GM23248 (cell line): ENCODE measurements around the gene SSBP2. TPM values are rescaled to one million over a fixed set of nuclear protein-coding genes. Genes with fewer than 3 reads are reported as not detected.

Source experiments
- DNase-seq: peaks from one replicate; pipeline ENCODE4 v3.0.0-alpha.2; 2015
- H2AFZ ChIP-seq: fragments of 200-600 bp; sonication (generic); 2 replicates; pipeline ENCODE4 v1.6.1; 2016; ENCODE audit warnings: antibody characterized with exemption
- H3F3A ChIP-seq: fragments of 200-600 bp; sonication (generic); 2 replicates; pipeline ENCODE4 v1.6.1; 2016; ENCODE audit warnings: mild to moderate bottlenecking, antibody characterized with exemption, mixed run types; ENCODE audit not compliant: insufficient read depth
- H3K27ac ChIP-seq: fragments of 200-600 bp; sonication (generic); 2 replicates; pipeline ENCODE4 v1.5.1; 2016; ENCODE audit warnings: mild to moderate bottlenecking
- H3K27me3 ChIP-seq: fragments of 200-600 bp; sonication (generic); replicated peaks from 2 replicates; pipeline ENCODE4 v1.6.1; 2016; ENCODE audit warnings: mild to moderate bottlenecking; ENCODE audit not compliant: insufficient read depth
- H3K36me3 ChIP-seq: fragments of 200-600 bp; sonication (generic); 2 replicates; pipeline ENCODE4 v1.6.1; 2016; ENCODE audit warnings: low read depth, mild to moderate bottlenecking
- H3K4me1 ChIP-seq: fragments of 200-600 bp; sonication (generic); 2 replicates; pipeline ENCODE4 v1.6.1; 2016; ENCODE audit warnings: mild to moderate bottlenecking; ENCODE audit not compliant: insufficient read depth
- H3K4me2 ChIP-seq: fragments of 200-600 bp; sonication (generic); one replicate; pipeline ENCODE4 v1.6.1; 2016; ENCODE audit warnings: mild to moderate bottlenecking; ENCODE audit not compliant: unreplicated experiment
- H3K4me3 ChIP-seq: fragments of 200-600 bp; sonication (generic); 2 replicates; pipeline ENCODE4 v1.5.1; 2016; ENCODE audit warnings: mild to moderate bottlenecking
- H3K79me2 ChIP-seq: fragments of 200-600 bp; sonication (generic); 2 replicates; pipeline ENCODE4 v1.6.1; 2016; ENCODE audit warnings: mild to moderate bottlenecking; ENCODE audit not compliant: insufficient read depth
- H3K9ac ChIP-seq: fragments of 200-600 bp; sonication (generic); 2 replicates; pipeline ENCODE4 v1.6.1; 2016; ENCODE audit warnings: mild to moderate bottlenecking
- H3K9me2 ChIP-seq: fragments of 200-600 bp; sonication (generic); 2 replicates; pipeline ENCODE4 v1.6.1; 2016; ENCODE audit warnings: mixed run types, mild to moderate bottlenecking, moderate library complexity; ENCODE audit not compliant: insufficient read depth
- H3K9me3 ChIP-seq: fragments of 200-600 bp; sonication (generic); one replicate; pipeline ENCODE4 v1.6.1; 2017; ENCODE audit warnings: low read depth
- H4K20me1 ChIP-seq: fragments of 200-600 bp; sonication (generic); 2 replicates; pipeline ENCODE4 v1.6.0; 2016; ENCODE audit not compliant: insufficient read depth
- EZH2 ChIP-seq: fragments of 200-600 bp; sonication (generic); IDR thresholded peaks from 2 replicates; pipeline ENCODE4 v1.6.1; 2018; ENCODE audit warnings: antibody characterized with exemption, mild to moderate bottlenecking; ENCODE audit not compliant: insufficient read depth, poor library complexity, severe bottlenecking
- EZH2phosphoT487 ChIP-seq: fragments of 200-600 bp; sonication (generic); IDR thresholded peaks from 2 replicates; pipeline ENCODE4 v1.6.1; 2018; ENCODE audit warnings: antibody characterized with exemption, moderate library complexity, mild to moderate bottlenecking, low read depth; ENCODE audit not compliant: insufficient read depth
- WGBS, 2 experiments: methylation state at CpG; one replicate each; pipeline ENCODE4 v1.1.6; 2015 to 2017; ENCODE audit warnings: low lambda C conversion rate in 2 of 2, low coverage in 1 of 2; ENCODE audit errors: missing lambda C conversion rate in 2 of 2; 5-methylcytosine and 5-hydroxymethylcytosine counted together
- in situ Hi-C: fragments of 300-500 bp; cut with MboI; formaldehyde crosslinking; loops from 2 replicates; pipeline ENCODE4 v1.15.0; 2020
- polyA plus RNA-seq: library from polyadenylated mRNA; unstranded; fragments of >200 nt; fragmentation: Nextera tagmentation; extraction: Ambion mirVana; gene quantifications from 2 replicates; pipeline ENCODE4 v1.2.1, GENCODE V29; 2016
- total RNA-seq: library from RNA; depleted of rRNA; stranded (reverse); fragments of >200 nt; shearing (Covaris generic); gene quantifications from 2 replicates; pipeline ENCODE4 v1.2.3, GENCODE V29; 2014

The SSBP2 gene
- total and polyA plus RNA-seq, 2 experiments from 2014 or later = 25.5 to 40.0 TPM

DNA sequence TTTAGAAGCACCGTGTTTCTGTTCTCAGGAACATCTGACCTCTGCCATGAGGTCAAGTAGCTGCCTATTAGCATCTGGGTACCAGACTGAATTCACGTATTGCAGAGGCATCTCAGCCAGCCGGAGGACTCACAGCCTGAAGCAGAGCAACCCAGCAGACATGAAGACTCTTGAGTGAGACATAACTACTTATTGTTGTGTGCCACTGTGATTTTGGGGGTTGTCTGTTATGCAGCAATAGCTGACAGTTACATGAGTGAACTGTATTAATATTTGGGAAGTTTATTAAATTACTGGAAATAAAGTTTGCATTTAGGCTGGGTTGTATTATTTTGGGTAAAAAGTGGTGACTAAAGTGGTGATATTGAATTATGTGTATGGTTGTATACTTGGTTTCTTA, 355.6 kb downstream of the SSBP2 start:
- no peak for DNase-seq
- no peak overlapping the region for H3K4me2 ChIP-seq
- 20 to 21% methylated on average over 3 of the region's 3 CpGs for WGBS, 2 experiments
- no peaks in the 10 kb centered on the region for H3K79me2 ChIP-seq
- no peak overlapping the region for H2AFZ ChIP-seq
- H4K20me1 ChIP-seq = no peaks in the 10 kb centered on the region
- H3K9me2 ChIP-seq = no peaks in the 10 kb centered on the region
- no peaks in the 10 kb centered on the region; the same call in 1 of the 2 replicates for H3K27me3 ChIP-seq
- no peaks in the 10 kb centered on the region for H3F3A ChIP-seq
- no peak overlapping the region for H3K9ac ChIP-seq
- no peak overlapping the region for H3K27ac ChIP-seq
- no peaks in the 10 kb centered on the region for H3K36me3 ChIP-seq
- no peaks in the 10 kb centered on the region for H3K4me1 ChIP-seq
- no peaks in the 10 kb centered on the region for H3K9me3 ChIP-seq
- TF ChIP-seq EZH2phosphoT487 = no peak
- TF ChIP-seq EZH2 = no peak
- H3K4me3 ChIP-seq = no peak overlapping the region
- in situ Hi-C loops = no loop called here

DNA sequence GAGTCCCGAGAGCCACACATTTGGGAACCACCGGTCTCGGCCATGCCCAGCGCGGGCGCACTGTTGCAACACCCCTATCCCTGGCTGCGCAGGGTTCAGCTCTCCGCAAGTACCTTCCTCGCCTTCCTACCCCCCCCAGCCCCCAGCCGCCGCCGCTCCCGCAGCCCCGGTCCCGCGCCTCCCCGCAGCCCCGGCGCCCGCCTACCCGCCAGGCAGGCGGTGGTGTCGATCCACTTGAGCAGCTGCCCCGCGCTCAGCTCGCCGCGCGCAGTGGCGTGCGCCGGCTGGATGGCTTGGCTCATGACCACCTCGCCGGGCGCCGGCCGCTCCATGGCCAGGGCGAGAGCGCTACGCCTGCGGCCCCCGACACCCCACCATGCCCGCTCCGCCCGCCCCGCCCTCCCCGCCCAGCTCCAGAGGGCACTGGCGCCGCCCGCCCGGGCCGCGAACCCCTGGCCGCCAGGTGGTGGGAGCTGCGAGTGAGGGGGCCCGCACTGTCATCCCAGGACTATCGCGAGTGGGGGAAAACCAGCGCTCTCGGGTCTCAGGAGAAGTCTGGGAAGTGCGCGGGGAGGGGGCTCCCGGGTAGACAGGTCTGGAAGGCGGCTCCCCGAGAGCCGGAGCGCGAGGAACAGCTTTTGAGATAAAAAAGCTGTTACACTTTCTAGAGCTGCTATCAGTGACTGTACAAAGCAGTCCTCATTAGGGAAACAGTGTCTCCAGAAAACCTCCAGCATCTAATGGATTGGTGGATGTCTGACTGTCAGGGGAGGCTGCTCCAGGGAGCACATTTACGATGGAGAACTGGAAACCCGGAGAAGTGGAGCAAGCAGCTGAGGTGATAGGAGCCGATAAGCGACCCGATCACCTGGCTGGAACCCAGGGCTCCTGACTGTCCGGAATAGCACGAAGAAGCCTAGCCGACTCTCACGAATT, 356.8 kb downstream of the SSBP2 start, which contains the start of gene ACOT12:
ACOT12 (minus strand) TSS at position 352 of the 936 bp plus-strand sequence; CDS start at position 332, 20 bp downstream.
- 3 to 5% methylated on average over 46 to 54 of the region's 77 CpGs for WGBS, 2 experiments
- H3K36me3 ChIP-seq = no peaks in the 10 kb centered on the region
- no peaks in the 10 kb centered on the region for H3K79me2 ChIP-seq
- H3F3A ChIP-seq = no peaks in the 10 kb centered on the region
- H3K9me2 ChIP-seq = no peaks in the 10 kb centered on the region
- TF ChIP-seq EZH2 = no peak
- TF ChIP-seq EZH2phosphoT487 = no peak
- H3K4me3 ChIP-seq = peak within 1 kb of the TSS; percentile 70
- peak within 1 kb of the TSS; percentile 70 for H3K4me2 ChIP-seq
- DNase-seq = peak; percentile 54
- H3K4me1 ChIP-seq = no peaks in the 10 kb centered on the region
- H3K9ac ChIP-seq = no peak within 1 kb of the TSS
- no peak within 1 kb of the TSS for H3K27ac ChIP-seq
- peak within 1 kb of the TSS; percentile 68 for H2AFZ ChIP-seq
- no peaks in the 10 kb centered on the region; the same call in 1 of the 2 replicates for H3K27me3 ChIP-seq
- no peaks in the 10 kb centered on the region for H3K9me3 ChIP-seq
- in situ Hi-C loops = no loop called here
- no peaks in the 10 kb centered on the region for H4K20me1 ChIP-seq

DNA sequence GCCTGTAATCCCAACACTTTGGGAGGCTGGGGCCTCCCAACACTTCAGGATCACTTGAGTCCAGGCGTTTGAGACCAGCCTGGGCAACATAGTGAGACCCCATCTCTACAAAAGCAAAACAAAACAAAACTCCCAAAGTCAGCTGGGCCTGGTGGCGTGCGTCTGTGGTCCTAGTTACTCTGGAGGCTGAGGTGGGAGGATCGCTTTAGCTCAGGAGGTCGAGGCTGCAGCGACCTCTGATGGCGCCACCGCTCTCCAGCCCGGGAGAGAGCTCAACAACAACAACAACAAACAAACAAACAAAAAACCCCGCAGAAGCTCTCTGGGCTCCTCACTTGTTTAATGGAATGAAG, 357.5 kb downstream of the SSBP2 start:
- H4K20me1 ChIP-seq = no peaks in the 10 kb centered on the region
- DNase-seq = no peak
- no peaks in the 10 kb centered on the region for H3K9me3 ChIP-seq
- in situ Hi-C loops = no loop called here
- H3K79me2 ChIP-seq = no peaks in the 10 kb centered on the region
- H3K36me3 ChIP-seq = no peaks in the 10 kb centered on the region
- H3F3A ChIP-seq = no peaks in the 10 kb centered on the region
- H3K9ac ChIP-seq = no peak overlapping the region
- no peak overlapping the region for H3K27ac ChIP-seq
- no peaks in the 10 kb centered on the region for H3K9me2 ChIP-seq
- peak overlapping the region; percentile 70 for H3K4me2 ChIP-seq
- 32 to 33% methylated on average over 10 of the region's 10 CpGs for WGBS, 2 experiments
- H3K4me3 ChIP-seq = peak overlapping the region; percentile 70
- TF ChIP-seq EZH2phosphoT487 = no peak
- TF ChIP-seq EZH2 = no peak
- no peaks in the 10 kb centered on the region for H3K4me1 ChIP-seq
- H3K27me3 ChIP-seq = no peaks in the 10 kb centered on the region; the same call in 1 of the 2 replicates
- H2AFZ ChIP-seq = peak overlapping the region; percentile 68

DNA sequence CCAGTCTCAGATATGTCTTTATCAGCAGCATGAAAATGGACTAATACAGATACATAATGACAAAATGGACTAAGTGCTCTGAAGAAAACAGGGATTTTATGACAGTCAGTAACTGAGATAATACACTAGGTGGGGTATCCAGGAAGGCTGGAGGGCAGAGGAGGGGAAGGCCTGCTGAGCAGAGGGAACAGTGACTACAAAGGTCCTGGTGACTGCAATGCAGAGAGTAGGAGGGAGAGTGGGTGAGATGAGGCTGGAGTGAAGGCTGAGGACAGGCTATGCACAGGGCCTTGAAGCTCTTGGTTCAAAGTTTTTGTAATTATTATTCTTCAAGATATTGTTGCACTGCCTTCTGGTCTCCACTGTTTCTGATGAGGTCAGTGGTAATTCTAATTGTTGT, 361.9 kb downstream of the SSBP2 start:
- in situ Hi-C loops = no loop called here
- DNase-seq = no peak
- Histone ChIP-seq H3K27me3 (no peaks in the 10 kb centered on the region), H3F3A (no peaks in the 10 kb centered on the region), H3K4me2 (no peak overlapping the region), H3K9ac (no peak overlapping the region), H3K9me2 (no peaks in the 10 kb centered on the region), H4K20me1 (no peaks in the 10 kb centered on the region), H3K36me3 (no peaks in the 10 kb centered on the region), H2AFZ (no peak overlapping the region), H3K79me2 (no peaks in the 10 kb centered on the region), H3K4me1 (no peaks in the 10 kb centered on the region), H3K27ac (no peak overlapping the region), H3K9me3 (no peaks in the 10 kb centered on the region), H3K4me3 (no peak overlapping the region)
- TF ChIP-seq EZH2phosphoT487 = no peak
- no peak for TF ChIP-seq EZH2
